ENCODE data around the gene CUTA.

CUTA gene

GRCh38 chr6:33423777-33424176 lies 5.9 kb upstream of the CUTA start:
- no peak for DNase-seq (ENCODE audit: low spot score)

- no peak for DNase-seq (ENCODE audit: low spot score)
Observed at GRCh38 chr6:33421344-33421643, 3.4 kb upstream of the CUTA start.

GRCh38 chr6:33420491-33421343 lies 2.8 kb upstream of the CUTA start:
- no peak for DNase-seq (ENCODE audit: low spot score)

GRCh38 chr6:33419580-33420490 lies 1.9 kb upstream of the CUTA start, which contains the start of gene SYNGAP1:
TSS of gene SYNGAP1 (plus strand) at chr6:33420065. CDS start at chr6:33420265, 200 bp downstream.
- DNase-seq (ENCODE audit: low spot score), result no peak

GRCh38 chr6:33418690-33419291 lies 884 bp upstream of the CUTA start:
- no peak for DNase-seq (ENCODE audit: low spot score)

GRCh38 chr6:33417128-33417902 lies 592 bp downstream of the CUTA start:
- DNase-seq (ENCODE audit: low spot score), result peak; percentile 89

GRCh38 chr6:33416386-33417127 lies 1.4 kb downstream of the CUTA start:
- no peak for DNase-seq (ENCODE audit: low spot score)

GRCh38 chr6:33415831-33416230 lies 2.1 kb downstream of the CUTA start:
- DNase-seq (ENCODE audit: low spot score), result no peak

- no peak for DNase-seq (ENCODE audit: low spot score)
Observed at GRCh38 chr6:33414592-33415271, 3.2 kb downstream of the CUTA start.

- DNase-seq (ENCODE audit: low spot score), result no peak
Observed at GRCh38 chr6:33413241-33414120, 4.4 kb downstream of the CUTA start.

- DNase-seq (ENCODE audit: low spot score), result no peak
Observed at GRCh38 chr6:33412140-33413009, 5.5 kb downstream of the CUTA start.

- no peak for DNase-seq (ENCODE audit: low spot score)
Observed at GRCh38 chr6:33411632-33412005, 6.3 kb downstream of the CUTA start.

- DNase-seq (ENCODE audit: low spot score), result peak; percentile 79
Observed at GRCh38 chr6:33410711-33411631, 6.9 kb downstream of the CUTA start, which contains the start of gene PHF1. TSS of gene PHF1 (plus strand) at chr6:33411014. CDS start at chr6:33412264, 1,250 bp downstream.

GRCh38 chr6:33410050-33410710 lies 7.7 kb downstream of the CUTA start:
- DNase-seq (ENCODE audit: low spot score), result peak; percentile 96

- peak; percentile 82 for DNase-seq (ENCODE audit: low spot score)
Observed at GRCh38 chr6:33407132-33407718, 10.7 kb downstream of the CUTA start.

- no peak for DNase-seq (ENCODE audit: low spot score)
Observed at GRCh38 chr6:33406126-33406525, 11.8 kb downstream of the CUTA start.

Data from RKO (cell line).